Measurements from ENCODE around the gene RAD51B.

The RAD51B gene

DNA sequence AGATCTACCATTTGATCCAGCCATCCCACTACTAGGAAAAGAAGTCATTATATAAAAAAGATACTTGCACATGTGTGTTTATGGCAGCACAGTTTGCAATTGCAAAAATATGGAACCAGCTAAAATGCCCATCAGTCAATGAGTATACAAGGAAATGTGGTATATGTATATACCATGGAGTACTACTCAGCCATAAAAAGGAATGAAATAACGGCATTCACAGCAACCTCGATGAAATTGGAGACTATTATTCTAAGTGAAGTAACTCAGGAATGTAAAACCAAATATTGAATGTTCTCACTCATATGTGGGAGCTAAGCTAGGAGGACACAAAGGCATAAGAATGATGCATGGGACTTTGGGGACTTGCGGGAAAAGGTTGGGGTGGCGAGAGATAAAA lies 402.6 kb downstream of the RAD51B start:
- TF ChIP-seq, protein P1, sequence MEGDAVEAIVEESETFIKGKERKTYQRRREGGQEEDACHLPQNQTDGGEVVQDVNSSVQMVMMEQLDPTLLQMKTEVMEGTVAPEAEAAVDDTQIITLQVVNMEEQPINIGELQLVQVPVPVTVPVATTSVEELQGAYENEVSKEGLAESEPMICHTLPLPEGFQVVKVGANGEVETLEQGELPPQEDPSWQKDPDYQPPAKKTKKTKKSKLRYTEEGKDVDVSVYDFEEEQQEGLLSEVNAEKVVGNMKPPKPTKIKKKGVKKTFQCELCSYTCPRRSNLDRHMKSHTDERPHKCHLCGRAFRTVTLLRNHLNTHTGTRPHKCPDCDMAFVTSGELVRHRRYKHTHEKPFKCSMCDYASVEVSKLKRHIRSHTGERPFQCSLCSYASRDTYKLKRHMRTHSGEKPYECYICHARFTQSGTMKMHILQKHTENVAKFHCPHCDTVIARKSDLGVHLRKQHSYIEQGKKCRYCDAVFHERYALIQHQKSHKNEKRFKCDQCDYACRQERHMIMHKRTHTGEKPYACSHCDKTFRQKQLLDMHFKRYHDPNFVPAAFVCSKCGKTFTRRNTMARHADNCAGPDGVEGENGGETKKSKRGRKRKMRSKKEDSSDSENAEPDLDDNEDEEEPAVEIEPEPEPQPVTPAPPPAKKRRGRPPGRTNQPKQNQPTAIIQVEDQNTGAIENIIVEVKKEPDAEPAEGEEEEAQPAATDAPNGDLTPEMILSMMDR (conservative IDR thresholded peaks at IDR 0.05; ENCODE audit: control insufficient read depth, insufficient read depth, low read depth, low read length), result no peak
- H3K4me3 ChIP-seq (ENCODE audit: control insufficient read depth, low read depth, low read length), result no peak overlapping the region
- DNase-seq (ENCODE audit: low read depth), result no peak

GRCh38 chr14:68222726-68223125 lies 403.1 kb downstream of the RAD51B start:
- TF ChIP-seq, protein P1 (conservative IDR thresholded peaks at IDR 0.05; ENCODE audit: control insufficient read depth, insufficient read depth, low read depth, low read length), result no peak
- no peak for DNase-seq (ENCODE audit: low read depth)
- H3K4me3 ChIP-seq (ENCODE audit: control insufficient read depth, low read depth, low read length), result no peak overlapping the region

DNA sequence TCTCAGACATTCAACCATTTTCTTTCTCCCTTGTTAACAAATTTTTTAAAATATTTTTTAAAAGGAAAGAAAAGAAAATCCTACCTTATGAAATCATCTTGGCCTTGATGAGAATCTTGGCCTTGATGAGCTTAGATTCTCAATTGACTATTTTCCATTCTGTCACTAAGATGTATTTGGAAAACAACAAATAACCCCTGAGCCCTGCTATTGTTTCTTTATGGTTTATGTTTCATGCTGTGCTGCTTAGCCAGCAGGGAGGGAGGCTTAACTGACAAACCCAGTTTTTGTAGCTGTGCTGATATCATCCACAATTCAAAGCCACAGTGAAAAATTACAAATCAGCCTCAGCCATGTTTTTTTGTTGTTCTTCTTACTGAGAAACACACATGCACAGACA lies 404.1 kb downstream of the RAD51B start:
- DNase-seq (ENCODE audit: low read depth), result no peak
- TF ChIP-seq, protein P1 (conservative IDR thresholded peaks at IDR 0.05; ENCODE audit: control insufficient read depth, insufficient read depth, low read depth, low read length), result no peak

GRCh38 chr14:68225321-68225720 lies 405.7 kb downstream of the RAD51B start:
- TF ChIP-seq, protein P1 (conservative IDR thresholded peaks at IDR 0.05; ENCODE audit: control insufficient read depth, insufficient read depth, low read depth, low read length), result no peak
- no peak overlapping the region for H3K4me3 ChIP-seq (ENCODE audit: control insufficient read depth, low read depth, low read length)
- no peak for DNase-seq (ENCODE audit: low read depth)

More for the DNA sequence above, 404.1 kb downstream of the RAD51B start:
- H3K4me3 ChIP-seq (ENCODE audit: control insufficient read depth, low read depth, low read length), result no peak overlapping the region

GRCh38 chr14:68226523-68226922 lies 406.9 kb downstream of the RAD51B start:
- DNase-seq (ENCODE audit: low read depth), result no peak
- TF ChIP-seq, protein P1 (conservative IDR thresholded peaks at IDR 0.05; ENCODE audit: control insufficient read depth, insufficient read depth, low read depth, low read length), result no peak
- H3K4me3 ChIP-seq (ENCODE audit: control insufficient read depth, low read depth, low read length), result no peak overlapping the region

- no peak overlapping the region for H3K4me3 ChIP-seq (ENCODE audit: control insufficient read depth, low read depth, low read length)
- TF ChIP-seq, protein P1 (conservative IDR thresholded peaks at IDR 0.05; ENCODE audit: control insufficient read depth, insufficient read depth, low read depth, low read length), result no peak
- no peak for DNase-seq (ENCODE audit: low read depth)
Measured at GRCh38 chr14:68228656-68229055, 409.1 kb downstream of the RAD51B start.

Measured in fibroblast of mammary gland (primary cell).